Stimulated activated naive CD8-positive, alpha-beta T cell treated with anti-CD3 and anti-CD28 coated beads, Interleukin-15, Interleukin-2, amounts not matched to agents 100 ng/mL and 50 ng/mL, for 24 hours (primary cell): ENCODE measurements around the gene OPA3.
A peak's percentile ranks its signal among the peaks of the same experiment; 100 is the strongest.

ENCODE experiments used
- H3K27ac Mint-ChIP-seq: one replicate; pipeline ENCODE4 v1.8.0; 2021; ENCODE audit warnings: mild to moderate bottlenecking, mixed read lengths
- H3K27me3 Mint-ChIP-seq: one replicate; pipeline ENCODE4 v1.8.0; 2021; ENCODE audit warnings: mixed read lengths
- H3K36me3 Mint-ChIP-seq: one replicate; pipeline ENCODE4 v1.8.0; 2021; ENCODE audit warnings: low read depth, mixed read lengths
- H3K4me1 Mint-ChIP-seq: one replicate; pipeline ENCODE4 v1.8.0; 2021; ENCODE audit warnings: low read depth, mixed read lengths
- H3K4me3 Mint-ChIP-seq: one replicate; pipeline ENCODE4 v1.8.0; 2021; ENCODE audit warnings: mild to moderate bottlenecking, mixed read lengths
- H3K9me3 Mint-ChIP-seq: one replicate; pipeline ENCODE4 v1.8.0; 2021; ENCODE audit warnings: mixed read lengths

The OPA3 gene

GRCh38 chr19:45499196-45500180, 85.1 kb downstream of the OPA3 start:
- H3K9me3 Mint-ChIP-seq, result no peaks in the 10 kb centered on the region

GRCh38 chr19:45498411-45499195, 86.0 kb downstream of the OPA3 start, which contains the start of gene PPM1N:
TSS of gene PPM1N (plus strand) at chr19:45498443. CDS start at chr19:45498473, 30 bp downstream.
- H3K27me3 Mint-ChIP-seq, result peaks cover 16% of the 10 kb centered on the region
- H3K4me3 Mint-ChIP-seq, result peak within 1 kb of the TSS; percentile 80
- H3K4me1 Mint-ChIP-seq, result peaks cover 52% of the 10 kb centered on the region
- H3K27ac Mint-ChIP-seq, result peak within 1 kb of the TSS; percentile 67
- H3K36me3 Mint-ChIP-seq, result no peaks in the 10 kb centered on the region
- no peaks in the 10 kb centered on the region for H3K9me3 Mint-ChIP-seq

More at GRCh38 chr19:45499196-45500180, 85.1 kb downstream of the OPA3 start:
- H3K27ac Mint-ChIP-seq, result no peak overlapping the region
- no peaks in the 10 kb centered on the region for H3K36me3 Mint-ChIP-seq
- peak overlapping the region; percentile 69 for H3K4me3 Mint-ChIP-seq
- peaks cover 47% of the 10 kb centered on the region for H3K4me1 Mint-ChIP-seq
- peaks cover 16% of the 10 kb centered on the region for H3K27me3 Mint-ChIP-seq

GRCh38 chr19:45497791-45498190, 86.8 kb downstream of the OPA3 start:
- Mint-ChIP-seq H3K36me3 (no peaks in the 10 kb centered on the region), H3K4me3 (peak overlapping the region; percentile 65), H3K27me3 (peaks cover 22% of the 10 kb centered on the region), H3K27ac (no peak overlapping the region), H3K9me3 (no peaks in the 10 kb centered on the region), H3K4me1 (peaks cover 58% of the 10 kb centered on the region)

GRCh38 chr19:45496349-45496953, 88.2 kb downstream of the OPA3 start:
- H3K27me3 Mint-ChIP-seq, result peaks cover 25% of the 10 kb centered on the region
- no peaks in the 10 kb centered on the region for H3K36me3 Mint-ChIP-seq
- H3K9me3 Mint-ChIP-seq, result no peaks in the 10 kb centered on the region
- H3K27ac Mint-ChIP-seq, result no peak overlapping the region
- H3K4me3 Mint-ChIP-seq, result peak overlapping the region; percentile 80
- H3K4me1 Mint-ChIP-seq, result peaks cover 53% of the 10 kb centered on the region

GRCh38 chr19:45495178-45495577, 89.4 kb downstream of the OPA3 start:
- Mint-ChIP-seq H3K9me3 (no peaks in the 10 kb centered on the region), H3K4me3 (peak overlapping the region; percentile 63), H3K27me3 (peaks cover 25% of the 10 kb centered on the region), H3K36me3 (no peaks in the 10 kb centered on the region), H3K27ac (no peak overlapping the region), H3K4me1 (peaks cover 49% of the 10 kb centered on the region)

GRCh38 chr19:45494261-45494916, 90.2 kb downstream of the OPA3 start:
- H3K4me3 Mint-ChIP-seq, result no peak overlapping the region
- H3K9me3 Mint-ChIP-seq, result no peaks in the 10 kb centered on the region
- H3K27me3 Mint-ChIP-seq, result peaks cover 23% of the 10 kb centered on the region
- H3K4me1 Mint-ChIP-seq, result peaks cover 46% of the 10 kb centered on the region
- no peak overlapping the region for H3K27ac Mint-ChIP-seq
- H3K36me3 Mint-ChIP-seq, result no peaks in the 10 kb centered on the region

- H3K27me3 Mint-ChIP-seq, result peaks cover 20% of the 10 kb centered on the region
- H3K4me1 Mint-ChIP-seq, result peaks cover 37% of the 10 kb centered on the region
- no peaks in the 10 kb centered on the region for H3K9me3 Mint-ChIP-seq
- no peaks in the 10 kb centered on the region for H3K36me3 Mint-ChIP-seq
- H3K27ac Mint-ChIP-seq, result no peak overlapping the region
- H3K4me3 Mint-ChIP-seq, result peak overlapping the region; percentile 56
Measured at GRCh38 chr19:45492627-45493470, 91.8 kb downstream of the OPA3 start.

GRCh38 chr19:45492137-45492626, 92.4 kb downstream of the OPA3 start:
- peaks cover 30% of the 10 kb centered on the region for H3K4me1 Mint-ChIP-seq
- H3K36me3 Mint-ChIP-seq, result no peaks in the 10 kb centered on the region
- peaks cover 20% of the 10 kb centered on the region for H3K27me3 Mint-ChIP-seq
- H3K9me3 Mint-ChIP-seq, result no peaks in the 10 kb centered on the region
- no peak overlapping the region for H3K27ac Mint-ChIP-seq
- no peak overlapping the region for H3K4me3 Mint-ChIP-seq

- H3K4me3 Mint-ChIP-seq, result no peak overlapping the region
- peaks cover 13% of the 10 kb centered on the region for H3K27me3 Mint-ChIP-seq
- no peaks in the 10 kb centered on the region for H3K9me3 Mint-ChIP-seq
- H3K36me3 Mint-ChIP-seq, result no peaks in the 10 kb centered on the region
- H3K4me1 Mint-ChIP-seq, result peaks cover 25% of the 10 kb centered on the region
- no peak overlapping the region for H3K27ac Mint-ChIP-seq
Measured at GRCh38 chr19:45489216-45489855, 95.3 kb downstream of the OPA3 start.

GRCh38 chr19:45488708-45489107, 95.9 kb downstream of the OPA3 start:
- H3K9me3 Mint-ChIP-seq, result no peaks in the 10 kb centered on the region
- H3K36me3 Mint-ChIP-seq, result no peaks in the 10 kb centered on the region
- H3K4me1 Mint-ChIP-seq, result peaks cover 23% of the 10 kb centered on the region
- H3K27me3 Mint-ChIP-seq, result peaks cover 13% of the 10 kb centered on the region
- H3K27ac Mint-ChIP-seq, result no peak overlapping the region
- H3K4me3 Mint-ChIP-seq, result no peak overlapping the region

GRCh38 chr19:45485305-45486077, 99.1 kb downstream of the OPA3 start:
- peak overlapping the region; percentile 85 for H3K27ac Mint-ChIP-seq
- peaks cover 11% of the 10 kb centered on the region for H3K4me1 Mint-ChIP-seq
- peak overlapping the region; percentile 82 for H3K4me3 Mint-ChIP-seq
- no peaks in the 10 kb centered on the region for H3K36me3 Mint-ChIP-seq
- peaks cover 4% of the 10 kb centered on the region for H3K27me3 Mint-ChIP-seq
- H3K9me3 Mint-ChIP-seq, result no peaks in the 10 kb centered on the region

GRCh38 chr19:45484273-45484945, 100.2 kb downstream of the OPA3 start:
- Mint-ChIP-seq H3K4me3 (no peak overlapping the region), H3K27me3 (peaks cover 4% of the 10 kb centered on the region), H3K9me3 (no peaks in the 10 kb centered on the region), H3K27ac (no peak overlapping the region), H3K4me1 (peaks cover 14% of the 10 kb centered on the region), H3K36me3 (no peaks in the 10 kb centered on the region)
